Limb (tissue), 2 donors: ENCODE measurements around the gene EPHA5.

Experiments
- DNase-seq, 2 donors: peaks; one replicate each; pipeline ENCODE4 v3.0.0-alpha.2; 2016; ENCODE audit errors: extremely low spot score in 2 of 2

Gene EPHA5

GRCh38 chr4:65670331-65671031 lies at the start of gene EPHA5:
Gene EPHA5, minus strand, starts transcription at chr4:65670489. Its CDS starts 747 bp downstream, at chr4:65669742.
- DNase-seq, result peak; percentile 81 to 86

GRCh38 chr4:65719635-65720034 lies 49.3 kb upstream of the EPHA5 start:
- DNase-seq, result no peak

- DNase-seq, result no peak
Observed at GRCh38 chr4:65698631-65699030, 28.3 kb upstream of the EPHA5 start.

GRCh38 chr4:65696436-65696835 lies 26.1 kb upstream of the EPHA5 start:
- DNase-seq, result no peak

- no peak for DNase-seq
Observed at GRCh38 chr4:65671372-65671771, 1.1 kb upstream of the EPHA5 start.

- DNase-seq, result no peak
Observed at GRCh38 chr4:65670020-65670330, 314 bp downstream of the EPHA5 start.

GRCh38 chr4:65669111-65670019 lies 924 bp downstream of the EPHA5 start:
- peak in 1 of 2 donors; percentile 54 for DNase-seq

GRCh38 chr4:65668201-65669089 lies 1.8 kb downstream of the EPHA5 start:
- peak in 1 of 2 donors; percentile 53 for DNase-seq

- DNase-seq, result peak in 1 of 2 donors; percentile 33
Observed at GRCh38 chr4:65667506-65668041, 2.7 kb downstream of the EPHA5 start.

- no peak for DNase-seq
Observed at GRCh38 chr4:65665771-65666523, 4.3 kb downstream of the EPHA5 start.

- no peak for DNase-seq
Observed at GRCh38 chr4:65661471-65661870, 8.8 kb downstream of the EPHA5 start.

- DNase-seq, result no peak
Observed at GRCh38 chr4:65658117-65658516, 12.2 kb downstream of the EPHA5 start.

- DNase-seq, result no peak
Observed at GRCh38 chr4:65656008-65656407, 14.3 kb downstream of the EPHA5 start.

GRCh38 chr4:65654976-65655375 lies 15.3 kb downstream of the EPHA5 start:
- DNase-seq, result no peak

- no peak for DNase-seq
Observed at GRCh38 chr4:65653740-65654361, 16.4 kb downstream of the EPHA5 start.

GRCh38 chr4:65651751-65652150 lies 18.5 kb downstream of the EPHA5 start:
- no peak for DNase-seq

GRCh38 chr4:65651031-65651430 lies 19.3 kb downstream of the EPHA5 start:
- no peak for DNase-seq

GRCh38 chr4:65646136-65646535 lies 24.2 kb downstream of the EPHA5 start:
- DNase-seq, result no peak

- peak in 1 of 2 donors; percentile 24 for DNase-seq
Observed at GRCh38 chr4:65645185-65645584, 25.1 kb downstream of the EPHA5 start.
